ENCODE measurements around the gene SLC37A4. TPM values are rescaled to one million over a fixed set of nuclear protein-coding genes. Genes with fewer than 3 reads are reported as not detected.

Gene SLC37A4
- total RNA-seq, 1 donor from 2014 or later, result 12.1 TPM

DNA sequence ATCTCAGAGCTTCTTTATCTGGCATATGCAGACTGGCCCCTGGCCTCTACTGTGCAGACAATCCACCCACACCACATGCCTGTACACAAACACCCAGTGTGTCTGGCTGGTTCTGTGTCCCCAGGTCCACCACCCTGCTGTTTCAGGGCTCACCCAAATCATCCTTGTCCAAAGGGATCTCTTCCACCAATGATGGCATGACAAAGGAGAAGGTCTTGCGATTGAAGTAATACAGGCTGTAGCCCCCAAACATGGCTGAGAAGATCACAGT is 1.7 kb downstream of the SLC37A4 start:
- H3K9me3 Mint-ChIP-seq, result no peaks in the 10 kb centered on the region
- H3K27ac Mint-ChIP-seq, result no peak overlapping the region
- ATAC-seq (ENCODE audit: low read depth) (no peak), DNase-seq (no peak)
- CTCF ChIA-PET, result no interaction called here
- POLR2A ChIA-PET, result interaction anchor here (2.7 kb wide), 1 partner anchor 10 kb away, joined by 10 read pairs; the partner anchor contains the start of genes RPS25 and TRAPPC4
- intact Hi-C loops (cut with micrococcal nuclease), result no loop called here
- peaks cover 15% of the 10 kb centered on the region for H3K4me1 Mint-ChIP-seq
- H3K27me3 Mint-ChIP-seq, result no peaks in the 10 kb centered on the region
- H3K4me3 Mint-ChIP-seq, result no peak overlapping the region
- TF ChIP-seq, protein P1, sequence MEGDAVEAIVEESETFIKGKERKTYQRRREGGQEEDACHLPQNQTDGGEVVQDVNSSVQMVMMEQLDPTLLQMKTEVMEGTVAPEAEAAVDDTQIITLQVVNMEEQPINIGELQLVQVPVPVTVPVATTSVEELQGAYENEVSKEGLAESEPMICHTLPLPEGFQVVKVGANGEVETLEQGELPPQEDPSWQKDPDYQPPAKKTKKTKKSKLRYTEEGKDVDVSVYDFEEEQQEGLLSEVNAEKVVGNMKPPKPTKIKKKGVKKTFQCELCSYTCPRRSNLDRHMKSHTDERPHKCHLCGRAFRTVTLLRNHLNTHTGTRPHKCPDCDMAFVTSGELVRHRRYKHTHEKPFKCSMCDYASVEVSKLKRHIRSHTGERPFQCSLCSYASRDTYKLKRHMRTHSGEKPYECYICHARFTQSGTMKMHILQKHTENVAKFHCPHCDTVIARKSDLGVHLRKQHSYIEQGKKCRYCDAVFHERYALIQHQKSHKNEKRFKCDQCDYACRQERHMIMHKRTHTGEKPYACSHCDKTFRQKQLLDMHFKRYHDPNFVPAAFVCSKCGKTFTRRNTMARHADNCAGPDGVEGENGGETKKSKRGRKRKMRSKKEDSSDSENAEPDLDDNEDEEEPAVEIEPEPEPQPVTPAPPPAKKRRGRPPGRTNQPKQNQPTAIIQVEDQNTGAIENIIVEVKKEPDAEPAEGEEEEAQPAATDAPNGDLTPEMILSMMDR (IDR thresholded peaks at IDR 0.05), result no peak
- peaks cover 27% of the 10 kb centered on the region for H3K36me3 Mint-ChIP-seq (ENCODE audit: low read depth)

- TF ChIP-seq, protein P1 (IDR thresholded peaks at IDR 0.05), result no peak
- no peaks in the 10 kb centered on the region for H3K27me3 Mint-ChIP-seq
- DNase-seq, result no peak
- H3K27ac Mint-ChIP-seq, result no peak overlapping the region
- ATAC-seq (ENCODE audit: low read depth), result no peak
- H3K36me3 Mint-ChIP-seq (ENCODE audit: low read depth), result peaks cover 32% of the 10 kb centered on the region
- intact Hi-C loops (cut with micrococcal nuclease), result no loop called here
- H3K9me3 Mint-ChIP-seq, result no peaks in the 10 kb centered on the region
- ChIA-PET CTCF (no interaction called here), POLR2A (interaction anchor here (1.0 to 2.7 kb wide), 2 partner anchors 10 to 66 kb away, joined by 3 to 10 read pairs; partner anchors contain the start of genes RPS25 and TRAPPC4)
- H3K4me1 Mint-ChIP-seq, result peaks cover 15% of the 10 kb centered on the region
- no peak overlapping the region for H3K4me3 Mint-ChIP-seq
Observed at GRCh38 chr11:119028346-119029068, 2.2 kb downstream of the SLC37A4 start.

DNA sequence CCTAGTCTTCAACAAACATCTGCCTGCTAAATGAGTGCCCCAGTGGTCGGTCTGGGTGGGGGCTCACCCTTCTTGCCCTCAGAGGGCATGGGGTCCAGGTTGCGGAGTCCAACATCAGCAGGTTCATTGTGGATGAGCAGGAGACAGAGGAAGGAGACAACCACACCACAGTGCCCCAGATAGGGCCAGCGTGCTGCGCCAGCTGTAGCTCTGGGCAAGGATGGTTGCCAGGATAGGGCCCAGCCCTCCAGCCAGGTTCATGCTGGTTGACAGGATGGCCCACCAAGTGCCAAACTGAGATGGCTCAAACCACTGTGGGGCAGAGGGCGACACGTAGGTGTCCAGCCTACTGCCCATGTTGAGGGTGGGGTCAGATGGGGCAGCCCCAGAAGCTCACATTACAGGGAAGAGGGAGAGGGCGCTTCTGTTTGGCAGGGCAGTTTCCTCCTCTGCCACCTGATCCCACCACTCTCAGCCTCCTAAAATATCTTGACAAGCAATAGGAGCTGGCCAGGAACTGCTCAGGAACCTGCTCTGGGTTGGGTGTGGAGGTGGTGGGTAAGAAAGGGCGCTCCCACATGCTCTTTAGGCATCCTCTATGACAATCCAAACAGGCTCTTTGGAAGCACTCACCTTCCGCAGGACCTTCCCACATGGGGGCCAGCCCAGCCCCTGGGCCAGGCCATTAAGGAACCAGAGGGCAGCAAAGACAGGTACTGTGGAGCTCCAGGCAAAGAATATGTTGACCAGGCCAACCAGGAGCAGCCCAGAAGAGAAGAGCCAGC is 2.9 kb downstream of the SLC37A4 start:
- no peak for ATAC-seq (ENCODE audit: low read depth)
- DNase-seq, result no peak
- no peaks in the 10 kb centered on the region for H3K9me3 Mint-ChIP-seq
- no peak overlapping the region for H3K4me3 Mint-ChIP-seq
- TF ChIP-seq, protein P1 (IDR thresholded peaks at IDR 0.05), result no peak
- no peaks in the 10 kb centered on the region for H3K27me3 Mint-ChIP-seq
- H3K27ac Mint-ChIP-seq, result no peak overlapping the region
- H3K36me3 Mint-ChIP-seq (ENCODE audit: low read depth), result peaks cover 37% of the 10 kb centered on the region
- intact Hi-C loops (cut with micrococcal nuclease), result no loop called here
- CTCF ChIA-PET, result no interaction called here
- POLR2A ChIA-PET, result interaction anchor here (0.6 to 2.7 kb wide), 3 partner anchors 9 to 67 kb away, joined by 3 to 10 read pairs (median 4); partner anchors contain the start of genes RPS25 and TRAPPC4
- H3K4me1 Mint-ChIP-seq, result peaks cover 17% of the 10 kb centered on the region

GRCh38 chr11:119026970-119027369 is 3.7 kb downstream of the SLC37A4 start:
- Mint-ChIP-seq H3K27me3 (no peaks in the 10 kb centered on the region), H3K36me3 (ENCODE audit: low read depth) (peaks cover 45% of the 10 kb centered on the region), H3K9me3 (no peaks in the 10 kb centered on the region), H3K4me1 (peaks cover 17% of the 10 kb centered on the region), H3K27ac (no peak overlapping the region), H3K4me3 (no peak overlapping the region)
- DNase-seq, result no peak
- ChIA-PET POLR2A (interaction anchor here (0.6 to 2.7 kb wide), 2 partner anchors 8 to 17 kb away, joined by 4 to 10 read pairs; partner anchors contain the start of genes RPS25 and TRAPPC4), CTCF (no interaction called here)
- TF ChIP-seq, protein P1 (IDR thresholded peaks at IDR 0.05), result no peak
- no peak for ATAC-seq (ENCODE audit: low read depth)
- intact Hi-C loops (cut with micrococcal nuclease), result no loop called here
